ENCODE results near the gene ELL3. TPM values are rescaled to one million over a fixed set of nuclear protein-coding genes. Genes with fewer than 3 reads are reported as not detected.

ELL3 gene
- not detected in 2 replicates for polyA plus RNA-seq

GRCh38 chr15:43776718-43777266, at the start of gene ELL3:
ELL3 (minus strand) TSS chr15:43776966; CDS start chr15:43776901, 65 bp downstream.

GRCh38 chr15:43824302-43825246, 47.8 kb upstream of the ELL3 start, which contains the start of gene MFAP1:
MFAP1 (minus strand) TSS chr15:43824690; CDS start chr15:43824569, 121 bp downstream.

DNA sequence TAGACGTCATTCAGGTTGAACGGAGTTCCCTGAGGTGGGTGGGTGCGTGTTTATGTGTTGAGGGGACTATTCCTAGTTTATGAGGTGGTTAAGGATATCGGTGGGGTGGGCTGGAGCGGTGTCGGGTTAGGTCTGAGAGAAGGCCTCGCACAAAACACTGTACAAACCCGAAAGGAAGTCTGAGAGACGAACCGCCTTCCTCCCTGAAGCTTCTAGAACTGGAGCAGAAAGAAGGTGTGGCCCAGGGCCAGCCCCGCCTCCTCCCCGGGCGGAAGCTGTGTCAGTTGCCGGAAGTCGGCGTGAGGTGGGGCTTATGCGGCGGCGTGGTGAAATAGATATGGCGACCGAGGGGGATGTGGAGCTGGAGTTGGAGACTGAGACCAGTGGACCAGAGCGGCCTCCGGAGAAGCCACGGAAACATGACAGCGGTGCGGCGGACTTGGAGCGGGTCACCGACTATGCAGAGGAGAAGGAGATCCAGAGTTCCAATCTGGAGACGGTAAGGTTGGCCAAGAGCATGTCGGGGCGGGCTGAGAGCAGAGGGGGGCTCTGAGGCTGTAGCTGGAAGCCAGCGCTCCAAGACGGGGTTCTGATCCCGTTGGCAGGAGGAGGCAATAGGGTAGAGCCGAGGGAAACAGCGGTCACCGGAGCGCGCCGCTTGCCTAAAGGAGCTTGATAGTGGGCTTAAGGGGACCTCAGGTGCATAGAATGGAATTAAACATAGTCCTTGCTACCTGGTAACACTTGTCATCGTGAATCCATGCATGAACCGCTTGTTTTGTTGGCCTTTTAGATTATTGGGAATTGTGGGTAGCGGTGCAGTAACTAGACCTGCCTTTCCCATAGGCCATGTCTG, 23.7 kb upstream of the ELL3 start, which contains the start of gene HYPK:
Gene HYPK (plus strand): TSS at position 314 of the 856 bp plus-strand sequence. CDS start 24 bp downstream, at position 338.

GRCh38 chr15:43799945-43800285, 23.1 kb upstream of the ELL3 start, which contains the start of gene SERINC4:
SERINC4 (minus strand) TSS chr15:43800220; CDS start chr15:43799986, 234 bp downstream.

DNA sequence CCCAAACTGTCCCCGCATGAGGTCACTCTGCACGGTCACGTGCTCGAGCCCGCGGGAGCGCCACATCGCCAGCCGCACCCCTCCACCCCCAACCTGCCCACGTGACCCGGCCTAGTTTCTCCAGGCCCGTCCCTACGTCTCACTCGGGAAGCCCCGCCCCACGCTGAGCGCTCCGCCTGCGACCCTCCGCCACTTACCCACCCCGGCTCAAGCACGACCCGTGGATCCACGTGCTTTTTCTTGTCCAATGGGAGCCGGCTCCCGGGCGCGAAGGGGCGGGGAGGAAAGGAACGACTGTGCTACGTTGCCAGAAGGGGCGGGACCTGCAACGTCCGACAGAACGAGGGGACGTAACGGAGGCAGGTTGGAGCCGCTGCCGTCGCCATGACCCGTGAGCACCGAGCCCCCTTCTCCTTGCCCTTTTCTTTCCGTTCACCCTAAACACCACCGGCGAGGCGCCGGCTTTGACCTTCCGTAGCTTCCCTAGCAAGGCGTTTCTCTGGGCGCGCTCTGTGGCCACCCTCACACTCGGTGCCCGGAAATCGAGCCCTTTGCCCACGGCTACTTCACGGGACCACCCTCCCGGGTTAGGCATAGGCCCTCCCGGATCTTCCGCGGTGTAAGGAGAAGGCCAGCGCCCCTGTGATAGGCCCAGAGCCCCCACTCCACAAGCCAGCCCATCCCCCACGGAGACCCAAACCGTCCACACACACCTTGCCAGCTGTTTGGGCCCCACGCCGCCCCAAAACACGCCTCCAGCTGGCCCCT, 15.4 kb upstream of the ELL3 start, which contains the start of gene SERF2:
Gene SERF2 (plus strand): TSS at position 328 of the 768 bp plus-strand sequence. CDS start 57 bp downstream, at position 385.

GRCh38 chr15:43746245-43746902, 30.4 kb downstream of the ELL3 start, which contains the start of gene PDIA3:
PDIA3 (plus strand) TSS chr15:43746438; CDS start chr15:43746540, 102 bp downstream.

Other genes with a start within 250 kb of the ELL3 start
- gene PPIP5K1, start 186.8 kb downstream of the ELL3 start, polyA plus RNA-seq = 6.4 and 6.9 TPM in 2 replicates
- 73.4 and 92.8 TPM in 2 replicates for gene CKMT1B, start 182.9 kb downstream of the ELL3 start, polyA plus RNA-seq
- 0.69 and 1.5 TPM in 2 replicates for gene STRC, start 158.2 kb downstream of the ELL3 start, polyA plus RNA-seq
- gene CATSPER2, start 128.1 kb downstream of the ELL3 start, polyA plus RNA-seq = 8.9 and 13.0 TPM in 2 replicates
- 53.6 and 81.7 TPM in 2 replicates for gene CKMT1A, start 83.1 kb downstream of the ELL3 start, polyA plus RNA-seq
- 153 and 226 TPM in 2 replicates for gene PDIA3, start 30.5 kb downstream of the ELL3 start, polyA plus RNA-seq
- 1,942 and 2,090 TPM in 2 replicates for gene SERF2, start 15.4 kb upstream of the ELL3 start, polyA plus RNA-seq
- not detected in 2 replicates for gene SERINC4, start 23.3 kb upstream of the ELL3 start, polyA plus RNA-seq
- 13.9 and 21.5 TPM in 2 replicates for gene HYPK, start 23.6 kb upstream of the ELL3 start, polyA plus RNA-seq
- gene MFAP1, start 47.7 kb upstream of the ELL3 start, polyA plus RNA-seq = 18.5 and 20.9 TPM in 2 replicates
- 0.15 TPM in 1 of 2 replicates, not detected in the other for gene WDR76, start 50.0 kb upstream of the ELL3 start, polyA plus RNA-seq